CD4-positive, alpha-beta T cell treated with Interleukin-15 for 4 hours (primary cell): ENCODE results near the gene XXYLT1.

ENCODE experiments used
- DNase-seq: peaks from one replicate; pipeline ENCODE4 v3.0.0-alpha.2; 2020; ENCODE audit warnings: low spot score

Gene XXYLT1

GRCh38 chr3:195077611-195078540, 193.1 kb downstream of the XXYLT1 start:
- no peak for DNase-seq

GRCh38 chr3:195076981-195077610, 193.9 kb downstream of the XXYLT1 start:
- no peak for DNase-seq

- no peak for DNase-seq
Observed at GRCh38 chr3:195075941-195076875, 194.8 kb downstream of the XXYLT1 start.

GRCh38 chr3:195075199-195075940, 195.6 kb downstream of the XXYLT1 start:
- no peak for DNase-seq

- no peak for DNase-seq
Observed at GRCh38 chr3:195073866-195074860, 196.8 kb downstream of the XXYLT1 start.

- no peak for DNase-seq
Observed at GRCh38 chr3:195072916-195073564, 197.9 kb downstream of the XXYLT1 start.

- no peak for DNase-seq
Observed at GRCh38 chr3:195071916-195072820, 198.8 kb downstream of the XXYLT1 start.

- DNase-seq, result no peak
Observed at GRCh38 chr3:195071011-195071728, 199.8 kb downstream of the XXYLT1 start.

GRCh38 chr3:195070336-195070735, 200.6 kb downstream of the XXYLT1 start:
- DNase-seq, result no peak

- DNase-seq, result no peak
Observed at GRCh38 chr3:195069501-195070251, 201.3 kb downstream of the XXYLT1 start.

- no peak for DNase-seq
Observed at GRCh38 chr3:195068084-195069080, 202.6 kb downstream of the XXYLT1 start.

GRCh38 chr3:195066441-195066841, 204.5 kb downstream of the XXYLT1 start:
- DNase-seq, result no peak

GRCh38 chr3:195065864-195066185, 205.1 kb downstream of the XXYLT1 start:
- no peak for DNase-seq

- DNase-seq, result no peak
Observed at GRCh38 chr3:195065142-195065863, 205.7 kb downstream of the XXYLT1 start.

- DNase-seq, result no peak
Observed at GRCh38 chr3:195064300-195064931, 206.5 kb downstream of the XXYLT1 start.
